ENCODE measurements around the gene RYR2.

DNA sequence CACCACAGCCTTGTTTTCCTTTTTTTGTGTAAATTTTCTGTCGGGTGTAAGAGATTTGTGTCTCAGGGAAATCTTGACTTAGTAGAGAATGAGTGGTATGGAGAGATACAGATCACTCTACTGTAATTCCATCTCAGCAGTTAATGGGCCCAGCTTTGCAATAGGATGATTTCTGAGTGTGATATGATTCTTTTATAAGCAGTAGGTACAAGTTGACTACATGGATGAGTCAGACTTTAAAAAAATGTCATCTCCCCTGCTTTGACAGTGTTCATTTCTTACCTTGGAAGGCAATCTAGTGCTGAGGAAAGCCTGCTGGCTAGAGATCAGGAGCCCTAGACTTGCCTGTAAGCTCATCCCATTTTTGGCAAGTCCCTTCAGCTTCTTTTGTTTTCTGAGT, 261.9 kb downstream of the RYR2 start:
- TF ChIP-seq, protein P1, sequence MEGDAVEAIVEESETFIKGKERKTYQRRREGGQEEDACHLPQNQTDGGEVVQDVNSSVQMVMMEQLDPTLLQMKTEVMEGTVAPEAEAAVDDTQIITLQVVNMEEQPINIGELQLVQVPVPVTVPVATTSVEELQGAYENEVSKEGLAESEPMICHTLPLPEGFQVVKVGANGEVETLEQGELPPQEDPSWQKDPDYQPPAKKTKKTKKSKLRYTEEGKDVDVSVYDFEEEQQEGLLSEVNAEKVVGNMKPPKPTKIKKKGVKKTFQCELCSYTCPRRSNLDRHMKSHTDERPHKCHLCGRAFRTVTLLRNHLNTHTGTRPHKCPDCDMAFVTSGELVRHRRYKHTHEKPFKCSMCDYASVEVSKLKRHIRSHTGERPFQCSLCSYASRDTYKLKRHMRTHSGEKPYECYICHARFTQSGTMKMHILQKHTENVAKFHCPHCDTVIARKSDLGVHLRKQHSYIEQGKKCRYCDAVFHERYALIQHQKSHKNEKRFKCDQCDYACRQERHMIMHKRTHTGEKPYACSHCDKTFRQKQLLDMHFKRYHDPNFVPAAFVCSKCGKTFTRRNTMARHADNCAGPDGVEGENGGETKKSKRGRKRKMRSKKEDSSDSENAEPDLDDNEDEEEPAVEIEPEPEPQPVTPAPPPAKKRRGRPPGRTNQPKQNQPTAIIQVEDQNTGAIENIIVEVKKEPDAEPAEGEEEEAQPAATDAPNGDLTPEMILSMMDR (IDR thresholded peaks at IDR 0.05): no peak
- no peak for TF ChIP-seq POLR2A (IDR thresholded peaks at IDR 0.05)
